WTC11 (cell line): ENCODE data around the gene ANKRD1.

Experiments
- ESRRA ChIP-seq: sonication (generic); formaldehyde crosslinking; IDR thresholded peaks from 2 replicates; pipeline ENCODE4 v1.8.1; 2022; ENCODE audit warnings: mild to moderate bottlenecking, missing genetic modification reagents, borderline replicate concordance
- FOXJ3 ChIP-seq: sonication (generic); formaldehyde crosslinking; IDR thresholded peaks from 2 replicates; pipeline ENCODE4 v1.9.0; 2021; ENCODE audit warnings: missing genetic modification reagents, mild to moderate bottlenecking, borderline replicate concordance
- FOXK1 ChIP-seq: sonication (generic); formaldehyde crosslinking; IDR thresholded peaks from 2 replicates; pipeline ENCODE4 v1.8.0; 2022; ENCODE audit warnings: mild to moderate bottlenecking, moderate library complexity, missing genetic modification reagents
- HMGXB4 ChIP-seq: sonication (generic); formaldehyde crosslinking; IDR thresholded peaks from 2 replicates; pipeline ENCODE4 v1.8.1; 2023; ENCODE audit warnings: mild to moderate bottlenecking, moderate library complexity, missing genetic modification reagents
- MAX ChIP-seq: sonication (generic); formaldehyde crosslinking; IDR thresholded peaks from 2 replicates; pipeline ENCODE4 v1.8.0; 2022; ENCODE audit warnings: mild to moderate bottlenecking, missing genetic modification reagents
- NFYB ChIP-seq: sonication (generic); formaldehyde crosslinking; conservative IDR thresholded peaks from 2 replicates; pipeline ENCODE4 v1.8.0; 2022; ENCODE audit warnings: low read depth, missing genetic modification reagents
- RELA ChIP-seq: sonication (generic); formaldehyde crosslinking; IDR thresholded peaks from 2 replicates; pipeline ENCODE4 v1.8.1; 2022; ENCODE audit warnings: missing genetic modification reagents, mild to moderate bottlenecking, borderline replicate concordance
- USF2 ChIP-seq: sonication (generic); formaldehyde crosslinking; IDR thresholded peaks from 2 replicates; pipeline ENCODE4 v1.8.1; 2023; ENCODE audit warnings: mild to moderate bottlenecking, missing genetic modification reagents, moderate library complexity
- ZMAT4 ChIP-seq: fragments of 250-450 bp; sonication (Bioruptor Pico); IDR thresholded peaks from 2 replicates; pipeline ENCODE4 v1.9.0; 2021; ENCODE audit warnings: mild to moderate bottlenecking
- ZNF263 ChIP-seq: sonication (generic); formaldehyde crosslinking; IDR thresholded peaks from 2 replicates; pipeline ENCODE4 v1.8.1; 2022; ENCODE audit warnings: low read depth, mild to moderate bottlenecking, moderate library complexity, missing genetic modification reagents
- ZNF317 ChIP-seq: sonication (generic); formaldehyde crosslinking; IDR thresholded peaks from 2 replicates; pipeline ENCODE4 v1.8.1; 2023; ENCODE audit warnings: low read depth, mild to moderate bottlenecking, moderate library complexity, missing genetic modification reagents, borderline replicate concordance
- TF ChIP-seq, protein P1 (sequence below): sonication (generic); formaldehyde crosslinking; IDR thresholded peaks from 2 replicates; pipeline ENCODE4 v1.8.0; 2023; ENCODE audit warnings: missing genetic modification reagents
- TF ChIP-seq, protein P2 (sequence below): fragments of 200-600 bp; IDR thresholded peaks from 2 replicates; pipeline ENCODE4 v1.8.0; 2022; ENCODE audit warnings: antibody characterized with exemption
- TF ChIP-seq, protein P3 (sequence below): sonication (generic); formaldehyde crosslinking; IDR thresholded peaks from 2 replicates; pipeline ENCODE4 v1.8.1; 2023; ENCODE audit warnings: mild to moderate bottlenecking, missing genetic modification reagents

DNA sequence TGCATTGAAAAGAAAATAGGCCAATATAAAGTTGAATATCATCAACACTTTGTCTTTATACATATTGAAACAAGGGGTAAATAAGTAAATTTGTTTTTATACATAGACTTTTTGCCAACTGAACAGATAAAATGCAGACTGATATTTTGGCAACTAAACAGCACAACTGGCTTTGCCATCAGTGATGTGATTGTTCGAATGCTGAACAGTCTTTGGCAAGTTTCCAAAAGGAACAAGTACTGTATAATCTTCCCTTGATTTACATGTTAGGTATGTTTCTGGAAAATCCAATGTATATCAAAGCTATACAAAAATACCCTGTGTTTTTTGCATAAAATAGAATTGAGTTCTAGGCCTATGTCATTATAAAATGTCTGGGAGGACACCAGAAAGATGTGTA is 18.2 kb upstream of the ANKRD1 start:
- TF ChIP-seq, protein P1, sequence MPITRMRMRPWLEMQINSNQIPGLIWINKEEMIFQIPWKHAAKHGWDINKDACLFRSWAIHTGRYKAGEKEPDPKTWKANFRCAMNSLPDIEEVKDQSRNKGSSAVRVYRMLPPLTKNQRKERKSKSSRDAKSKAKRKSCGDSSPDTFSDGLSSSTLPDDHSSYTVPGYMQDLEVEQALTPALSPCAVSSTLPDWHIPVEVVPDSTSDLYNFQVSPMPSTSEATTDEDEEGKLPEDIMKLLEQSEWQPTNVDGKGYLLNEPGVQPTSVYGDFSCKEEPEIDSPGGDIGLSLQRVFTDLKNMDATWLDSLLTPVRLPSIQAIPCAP (CRISPR knock-in tag) = no peak
- TF ChIP-seq MAX (no peak), FOXJ3 (CRISPR knock-in tag) (no peak), NFYB (CRISPR knock-in tag) (no peak), ZMAT4 (CRISPR knock-in tag) (no peak), ZNF317 (CRISPR knock-in tag) (no peak), RELA (CRISPR knock-in tag) (no peak), FOXK1 (no peak), ESRRA (no peak), USF2 (CRISPR knock-in tag) (no peak), ZNF263 (CRISPR knock-in tag) (no peak), HMGXB4 (CRISPR knock-in tag) (no peak)
- TF ChIP-seq, protein P2, sequence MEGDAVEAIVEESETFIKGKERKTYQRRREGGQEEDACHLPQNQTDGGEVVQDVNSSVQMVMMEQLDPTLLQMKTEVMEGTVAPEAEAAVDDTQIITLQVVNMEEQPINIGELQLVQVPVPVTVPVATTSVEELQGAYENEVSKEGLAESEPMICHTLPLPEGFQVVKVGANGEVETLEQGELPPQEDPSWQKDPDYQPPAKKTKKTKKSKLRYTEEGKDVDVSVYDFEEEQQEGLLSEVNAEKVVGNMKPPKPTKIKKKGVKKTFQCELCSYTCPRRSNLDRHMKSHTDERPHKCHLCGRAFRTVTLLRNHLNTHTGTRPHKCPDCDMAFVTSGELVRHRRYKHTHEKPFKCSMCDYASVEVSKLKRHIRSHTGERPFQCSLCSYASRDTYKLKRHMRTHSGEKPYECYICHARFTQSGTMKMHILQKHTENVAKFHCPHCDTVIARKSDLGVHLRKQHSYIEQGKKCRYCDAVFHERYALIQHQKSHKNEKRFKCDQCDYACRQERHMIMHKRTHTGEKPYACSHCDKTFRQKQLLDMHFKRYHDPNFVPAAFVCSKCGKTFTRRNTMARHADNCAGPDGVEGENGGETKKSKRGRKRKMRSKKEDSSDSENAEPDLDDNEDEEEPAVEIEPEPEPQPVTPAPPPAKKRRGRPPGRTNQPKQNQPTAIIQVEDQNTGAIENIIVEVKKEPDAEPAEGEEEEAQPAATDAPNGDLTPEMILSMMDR = no peak
- TF ChIP-seq, protein P3, sequence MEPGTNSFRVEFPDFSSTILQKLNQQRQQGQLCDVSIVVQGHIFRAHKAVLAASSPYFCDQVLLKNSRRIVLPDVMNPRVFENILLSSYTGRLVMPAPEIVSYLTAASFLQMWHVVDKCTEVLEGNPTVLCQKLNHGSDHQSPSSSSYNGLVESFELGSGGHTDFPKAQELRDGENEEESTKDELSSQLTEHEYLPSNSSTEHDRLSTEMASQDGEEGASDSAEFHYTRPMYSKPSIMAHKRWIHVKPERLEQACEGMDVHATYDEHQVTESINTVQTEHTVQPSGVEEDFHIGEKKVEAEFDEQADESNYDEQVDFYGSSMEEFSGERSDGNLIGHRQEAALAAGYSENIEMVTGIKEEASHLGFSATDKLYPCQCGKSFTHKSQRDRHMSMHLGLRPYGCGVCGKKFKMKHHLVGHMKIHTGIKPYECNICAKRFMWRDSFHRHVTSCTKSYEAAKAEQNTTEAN = no peak
